Tibial nerve (tissue), 3 donors: ENCODE results near the gene KCNQ1.

ENCODE experiments used
- CTCF ChIP-seq, 5 experiments: fragments of 200-600 bp in 3 of 5; fragments of 450-650 bp in 2 of 5; sonication (generic) in 3 of 5; IDR thresholded peaks; one replicate each; pipeline ENCODE4 v1.5.1; 2016 to 2019; ENCODE audit warnings: antibody characterized with exemption in 5 of 5, mild to moderate bottlenecking in 3 of 5, moderate library complexity in 2 of 5
- POLR2A ChIP-seq, 2 donors: fragments of 450-650 bp; IDR thresholded peaks; one replicate each; pipeline ENCODE4 v1.6.1; 2017; ENCODE audit warnings: antibody characterized with exemption in 2 of 2, mild to moderate bottlenecking in 2 of 2, moderate library complexity in 2 of 2

- no peak for TF ChIP-seq CTCF (IDR thresholded peaks at IDR 0.05)
- TF ChIP-seq POLR2A (IDR thresholded peaks at IDR 0.05) = no peak
These were observed 41.7 kb upstream of the KCNQ1 start for GRCh38 chr11:2402890-2403645.
